IMR-90 (cell line): ENCODE measurements around the gene ZCWPW1.

Experiments
- CTCF ChIP-seq: conservative IDR thresholded peaks from 2 replicates; pipeline ENCODE4 v1.5.1; 2012; ENCODE audit warnings: mild to moderate bottlenecking, low read depth, low read length, improper control_type of control experiment
- MAZ ChIP-seq: IDR thresholded peaks from 2 replicates; pipeline ENCODE4 v1.6.1; 2012; ENCODE audit warnings: low read depth, mild to moderate bottlenecking, low read length, improper control_type of control experiment, moderate library complexity, borderline replicate concordance
- NFE2L2 ChIP-seq: fragments of 150-350 bp; IDR thresholded peaks from 2 replicates; pipeline ENCODE4 v1.6.1; 2016; ENCODE audit warnings: low read depth, mild to moderate bottlenecking, low read length
- RCOR1 ChIP-seq: IDR thresholded peaks from 2 replicates; pipeline ENCODE4 v1.6.1; 2012; ENCODE audit warnings: mild to moderate bottlenecking, low read length, improper control_type of control experiment; ENCODE audit not compliant: insufficient replicate concordance

- TF ChIP-seq RCOR1 (no peak), MAZ (no peak), CTCF (no peak), NFE2L2 (no peak)
Observed at GRCh38 chr7:100437150-100438100, 8.9 kb upstream of the ZCWPW1 start.
